Measurements from ENCODE around the gene HPGD. TPM values are rescaled to one million over a fixed set of nuclear protein-coding genes. Genes with fewer than 3 reads are reported as not detected.
A peak's percentile ranks its signal among the peaks of the same experiment; 100 is the strongest.

Gene HPGD
- total RNA-seq, 1 donor from 2014 or later, result 0.48 TPM

- Mint-ChIP-seq H3K27me3 (ENCODE audit: low read depth) (no peaks in the 10 kb centered on the region), H3K36me3 (ENCODE audit: low read depth) (no peaks in the 10 kb centered on the region), H3K4me3 (ENCODE audit: low read depth) (no peak overlapping the region), H3K4me1 (ENCODE audit: low read depth) (peaks cover 5% of the 10 kb centered on the region), H3K27ac (no peak overlapping the region), H3K9me3 (peaks cover 3% of the 10 kb centered on the region)
- no peak for DNase-seq (ENCODE audit: low spot score)
- intact Hi-C loops (cut with micrococcal nuclease), result no loop called here
These were observed 17.9 kb upstream of the HPGD start for GRCh38 chr4:174540175-174540574.

DNA sequence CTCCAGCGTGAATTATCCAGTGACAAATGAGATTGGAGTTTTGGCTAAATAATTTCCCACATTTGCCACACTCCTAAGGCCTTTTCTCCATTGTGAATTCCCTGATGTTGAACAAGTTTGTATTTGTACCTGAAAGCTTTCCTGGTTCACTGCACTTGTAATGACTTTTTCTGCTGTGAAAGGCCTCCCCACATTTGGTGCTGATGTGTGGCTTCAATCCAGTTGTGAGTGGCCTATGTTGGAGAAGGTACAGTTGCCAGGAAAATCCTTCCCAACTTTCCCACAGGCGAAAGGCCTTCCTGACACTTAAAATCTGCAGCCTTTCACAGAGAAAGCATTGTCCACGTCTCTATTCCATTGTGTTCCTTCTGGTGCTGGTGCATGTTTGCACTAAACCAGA, 17.3 kb upstream of the HPGD start:
- H3K4me3 Mint-ChIP-seq (ENCODE audit: low read depth), result no peak overlapping the region
- H3K9me3 Mint-ChIP-seq, result peaks cover 3% of the 10 kb centered on the region
- no peaks in the 10 kb centered on the region for H3K36me3 Mint-ChIP-seq (ENCODE audit: low read depth)
- peaks cover 5% of the 10 kb centered on the region for H3K4me1 Mint-ChIP-seq (ENCODE audit: low read depth)
- H3K27me3 Mint-ChIP-seq (ENCODE audit: low read depth), result no peaks in the 10 kb centered on the region
- no peak overlapping the region for H3K27ac Mint-ChIP-seq
- DNase-seq (ENCODE audit: low spot score), result no peak
- intact Hi-C loops (cut with micrococcal nuclease), result no loop called here

DNA sequence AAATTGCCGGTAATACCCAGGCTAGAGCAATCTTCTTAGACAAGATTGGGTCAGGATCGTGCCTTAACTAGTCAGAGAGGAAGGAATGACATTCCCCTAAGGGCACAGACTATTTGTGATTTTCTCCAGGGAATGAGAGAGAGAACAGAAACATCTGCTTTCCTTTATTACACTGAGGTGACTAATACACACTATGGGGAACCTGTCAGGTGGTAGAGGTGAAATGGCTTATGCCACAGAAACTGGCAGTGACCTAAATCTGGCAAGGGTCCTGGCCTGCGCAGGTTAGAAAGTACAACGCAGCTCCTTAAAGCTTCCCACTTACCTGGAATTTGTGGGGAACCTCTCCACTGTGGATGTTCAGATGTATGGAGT, 16.6 kb upstream of the HPGD start:
- intact Hi-C loops (cut with micrococcal nuclease), result no loop called here
- H3K4me1 Mint-ChIP-seq (ENCODE audit: low read depth), result peaks cover 5% of the 10 kb centered on the region
- H3K36me3 Mint-ChIP-seq (ENCODE audit: low read depth), result no peaks in the 10 kb centered on the region
- peaks cover 2% of the 10 kb centered on the region for H3K27me3 Mint-ChIP-seq (ENCODE audit: low read depth)
- no peak overlapping the region for H3K4me3 Mint-ChIP-seq (ENCODE audit: low read depth)
- H3K27ac Mint-ChIP-seq, result no peak overlapping the region
- H3K9me3 Mint-ChIP-seq, result peaks cover 3% of the 10 kb centered on the region
- DNase-seq (ENCODE audit: low spot score), result no peak

DNA sequence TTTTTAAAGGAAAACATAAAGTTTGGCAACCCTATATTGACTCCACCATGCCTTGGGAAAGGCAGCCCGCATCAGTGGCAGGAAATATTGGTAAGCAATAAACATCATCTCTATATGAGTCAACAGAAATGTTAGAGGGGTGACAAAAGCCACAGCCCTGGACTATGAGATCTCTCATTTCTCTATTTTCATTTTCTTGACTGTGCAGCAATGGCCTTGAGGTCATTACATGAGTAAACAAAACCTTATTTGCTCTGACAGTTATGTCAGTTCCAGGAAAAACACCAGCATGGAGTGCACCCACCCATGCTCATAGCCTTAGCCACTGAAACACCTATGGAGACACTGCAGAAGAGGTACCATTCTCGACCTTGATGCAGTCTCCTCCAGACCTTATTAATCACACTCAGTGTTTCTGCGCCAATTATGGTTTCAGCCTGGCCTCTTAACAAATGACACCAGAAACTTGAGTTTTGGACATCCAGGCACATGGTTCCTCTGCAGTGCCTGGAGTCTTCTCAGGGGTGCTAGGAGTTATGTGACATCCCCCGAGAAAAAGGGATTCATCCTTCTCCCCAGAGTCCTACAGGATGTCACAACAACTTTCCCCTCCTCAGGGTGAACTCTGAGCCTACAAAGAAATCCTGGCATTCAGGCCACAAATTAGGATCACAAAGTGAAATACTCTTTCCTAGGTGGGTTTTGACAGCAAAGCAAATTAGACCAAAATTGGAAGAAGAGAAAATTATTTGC, 16.0 kb upstream of the HPGD start:
- intact Hi-C loops (cut with micrococcal nuclease), result no loop called here
- Mint-ChIP-seq H3K9me3 (peaks cover 3% of the 10 kb centered on the region), H3K4me1 (ENCODE audit: low read depth) (peaks cover 5% of the 10 kb centered on the region), H3K4me3 (ENCODE audit: low read depth) (no peak overlapping the region), H3K27ac (no peak overlapping the region), H3K27me3 (ENCODE audit: low read depth) (peaks cover 2% of the 10 kb centered on the region), H3K36me3 (ENCODE audit: low read depth) (no peaks in the 10 kb centered on the region)
- DNase-seq (ENCODE audit: low spot score), result no peak

- intact Hi-C loops (cut with micrococcal nuclease), result no loop called here
- peaks cover 5% of the 10 kb centered on the region for H3K4me1 Mint-ChIP-seq (ENCODE audit: low read depth)
These were observed 15.3 kb upstream of the HPGD start for GRCh38 chr4:174537634-174538033.

GRCh38 chr4:174534461-174534860, 12.2 kb upstream of the HPGD start:
- H3K4me3 Mint-ChIP-seq (ENCODE audit: low read depth), result no peak overlapping the region
- no peak overlapping the region for H3K27ac Mint-ChIP-seq
- intact Hi-C loops (cut with micrococcal nuclease), result no loop called here
- H3K36me3 Mint-ChIP-seq (ENCODE audit: low read depth), result no peaks in the 10 kb centered on the region
- peaks cover 5% of the 10 kb centered on the region for H3K4me1 Mint-ChIP-seq (ENCODE audit: low read depth)
- DNase-seq (ENCODE audit: low spot score), result no peak
- H3K27me3 Mint-ChIP-seq (ENCODE audit: low read depth), result peaks cover 5% of the 10 kb centered on the region
- no peaks in the 10 kb centered on the region for H3K9me3 Mint-ChIP-seq

More at GRCh38 chr4:174537634-174538033, 15.3 kb upstream of the HPGD start:
- Mint-ChIP-seq H3K9me3 (peaks cover 3% of the 10 kb centered on the region), H3K4me3 (ENCODE audit: low read depth) (no peak overlapping the region), H3K36me3 (ENCODE audit: low read depth) (no peaks in the 10 kb centered on the region), H3K27me3 (ENCODE audit: low read depth) (peaks cover 2% of the 10 kb centered on the region), H3K27ac (no peak overlapping the region)
- DNase-seq (ENCODE audit: low spot score), result no peak

GRCh38 chr4:174532445-174532844, 10.2 kb upstream of the HPGD start:
- no peak overlapping the region for H3K4me3 Mint-ChIP-seq (ENCODE audit: low read depth)
- H3K4me1 Mint-ChIP-seq (ENCODE audit: low read depth), result no peaks in the 10 kb centered on the region
- peaks cover 7% of the 10 kb centered on the region for H3K27me3 Mint-ChIP-seq (ENCODE audit: low read depth)
- H3K36me3 Mint-ChIP-seq (ENCODE audit: low read depth), result no peaks in the 10 kb centered on the region
- DNase-seq (ENCODE audit: low spot score), result no peak
- no peak overlapping the region for H3K27ac Mint-ChIP-seq
- no peaks in the 10 kb centered on the region for H3K9me3 Mint-ChIP-seq
- intact Hi-C loops (cut with micrococcal nuclease), result no loop called here

DNA sequence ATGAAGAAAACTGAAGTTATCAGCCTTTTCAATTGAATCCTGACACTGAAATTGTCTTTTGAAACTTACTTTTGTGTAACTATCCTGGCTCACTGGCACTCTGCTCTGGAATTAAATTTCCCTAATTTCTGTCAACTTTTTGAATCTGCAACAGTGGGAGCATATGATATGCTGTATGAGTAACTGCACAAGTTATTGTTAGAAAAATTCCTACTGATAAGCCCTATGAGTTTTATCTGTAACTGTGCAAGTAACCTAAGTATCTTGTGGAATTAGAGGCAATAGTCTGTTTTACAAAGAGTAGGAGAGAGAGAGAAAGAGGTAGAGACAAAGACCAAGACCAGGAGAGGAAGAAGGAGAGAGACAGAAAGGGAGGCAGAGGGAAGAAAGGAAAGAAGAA, 9.2 kb upstream of the HPGD start:
- no peaks in the 10 kb centered on the region for H3K9me3 Mint-ChIP-seq
- no peak overlapping the region for H3K4me3 Mint-ChIP-seq (ENCODE audit: low read depth)
- no peaks in the 10 kb centered on the region for H3K4me1 Mint-ChIP-seq (ENCODE audit: low read depth)
- no peaks in the 10 kb centered on the region for H3K36me3 Mint-ChIP-seq (ENCODE audit: low read depth)
- no peak for DNase-seq (ENCODE audit: low spot score)
- H3K27me3 Mint-ChIP-seq (ENCODE audit: low read depth), result peaks cover 10% of the 10 kb centered on the region
- H3K27ac Mint-ChIP-seq, result no peak overlapping the region
- intact Hi-C loops (cut with micrococcal nuclease), result no loop called here

DNA sequence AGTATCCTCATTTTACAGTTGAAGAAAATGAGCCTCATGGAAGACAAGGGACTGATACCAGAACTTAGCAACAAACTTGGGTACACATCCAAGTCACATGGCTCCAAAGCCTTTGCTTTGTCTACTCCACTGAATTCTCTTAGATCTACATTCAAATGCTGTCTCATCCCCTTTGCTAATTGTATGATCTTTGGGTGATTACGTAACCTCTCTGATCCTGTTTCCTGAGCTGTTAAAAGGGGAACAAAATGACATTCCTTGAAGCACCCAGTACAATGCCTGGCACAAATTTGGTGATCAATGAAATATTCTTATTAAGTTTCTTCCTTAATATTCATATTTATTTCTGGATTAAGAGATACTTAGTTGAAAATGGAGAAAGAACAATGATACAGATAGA, 5.9 kb upstream of the HPGD start:
- no peaks in the 10 kb centered on the region for H3K9me3 Mint-ChIP-seq
- no peaks in the 10 kb centered on the region for H3K36me3 Mint-ChIP-seq (ENCODE audit: low read depth)
- DNase-seq (ENCODE audit: low spot score), result no peak
- H3K4me1 Mint-ChIP-seq (ENCODE audit: low read depth), result no peaks in the 10 kb centered on the region
- no peak overlapping the region for H3K27ac Mint-ChIP-seq
- H3K4me3 Mint-ChIP-seq (ENCODE audit: low read depth), result no peak overlapping the region
- intact Hi-C loops (cut with micrococcal nuclease), result loop anchor here (10.0 kb wide), 2 partner anchors 163 to 303 kb away; no protein-coding TSS in a partner anchor
- peaks cover 34% of the 10 kb centered on the region for H3K27me3 Mint-ChIP-seq (ENCODE audit: low read depth)

DNA sequence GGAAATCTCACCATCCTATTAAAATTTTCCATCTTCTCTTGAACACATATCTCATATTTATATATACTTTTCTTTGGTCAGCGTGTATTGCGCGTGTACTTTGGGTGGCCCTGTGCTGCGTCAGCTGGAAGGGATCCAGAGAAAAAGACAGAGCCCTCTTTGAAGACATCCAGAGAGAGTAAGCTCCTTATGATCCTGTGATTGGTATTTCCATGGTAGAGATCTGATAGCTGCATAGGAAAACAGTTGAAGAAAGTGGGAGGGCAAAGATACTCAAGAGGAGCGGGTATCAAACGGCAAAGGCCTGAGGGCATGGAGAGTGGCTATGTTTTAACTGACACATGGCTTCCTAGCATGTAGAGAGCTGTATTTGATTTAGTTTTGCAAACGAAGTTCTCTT, 4.4 kb upstream of the HPGD start:
- intact Hi-C loops (cut with micrococcal nuclease), result loop anchor here (10.0 kb wide), 2 partner anchors 162 to 302 kb away; no protein-coding TSS in a partner anchor
- no peaks in the 10 kb centered on the region for H3K9me3 Mint-ChIP-seq
- no peak overlapping the region for H3K27ac Mint-ChIP-seq
- peaks cover 46% of the 10 kb centered on the region for H3K27me3 Mint-ChIP-seq (ENCODE audit: low read depth)
- no peak overlapping the region for H3K4me3 Mint-ChIP-seq (ENCODE audit: low read depth)
- peaks cover 8% of the 10 kb centered on the region for H3K4me1 Mint-ChIP-seq (ENCODE audit: low read depth)
- H3K36me3 Mint-ChIP-seq (ENCODE audit: low read depth), result no peaks in the 10 kb centered on the region
- no peak for DNase-seq (ENCODE audit: low spot score)

GRCh38 chr4:174524242-174524641, 2.0 kb upstream of the HPGD start:
- no peak overlapping the region for H3K4me3 Mint-ChIP-seq (ENCODE audit: low read depth)
- intact Hi-C loops (cut with micrococcal nuclease), result loop anchor here (10.0 kb wide), 2 partner anchors 159 to 299 kb away; no protein-coding TSS in a partner anchor

DNA sequence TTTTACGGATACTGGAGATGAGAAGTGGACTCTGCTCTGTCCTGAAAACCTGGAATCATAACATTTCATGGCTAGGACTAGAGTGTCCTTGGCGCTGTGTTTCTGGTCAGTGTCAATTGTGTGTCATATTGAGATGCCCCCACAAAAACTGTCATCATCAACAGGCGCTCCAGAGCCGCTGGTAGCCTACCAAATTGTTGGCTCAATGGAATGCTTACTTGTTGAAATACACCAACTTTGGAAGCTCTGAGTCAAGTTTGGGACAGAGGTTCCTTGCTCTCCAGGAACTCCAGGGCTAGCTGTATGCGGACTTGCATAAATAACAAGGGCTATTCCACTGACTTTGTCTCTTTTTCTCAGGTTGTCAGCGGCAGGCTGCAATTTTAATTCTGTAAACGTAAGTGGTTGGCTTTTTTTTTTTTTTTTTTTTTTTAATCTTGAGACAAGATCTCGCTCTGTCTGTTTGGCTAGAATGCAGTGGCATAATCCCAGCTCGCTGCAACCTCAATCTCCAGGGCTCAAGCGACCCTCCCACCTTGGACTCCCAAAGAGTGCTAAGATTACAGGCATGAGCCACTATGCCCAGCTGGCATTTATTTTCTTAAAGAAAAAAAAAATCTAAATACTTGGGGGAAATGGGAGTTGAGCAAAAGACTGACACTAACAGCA, 871 bp upstream of the HPGD start:
- peak overlapping the region; percentile 77 for H3K4me3 Mint-ChIP-seq (ENCODE audit: low read depth)
- H3K36me3 Mint-ChIP-seq (ENCODE audit: low read depth), result no peaks in the 10 kb centered on the region
- no peaks in the 10 kb centered on the region for H3K9me3 Mint-ChIP-seq
- intact Hi-C loops (cut with micrococcal nuclease), result loop anchor here (10.0 kb wide), 2 partner anchors 158 to 298 kb away; no protein-coding TSS in a partner anchor
- H3K27ac Mint-ChIP-seq, result no peak overlapping the region
- H3K27me3 Mint-ChIP-seq (ENCODE audit: low read depth), result peaks cover 66% of the 10 kb centered on the region
- no peak for DNase-seq (ENCODE audit: low spot score)
- peaks cover 12% of the 10 kb centered on the region for H3K4me1 Mint-ChIP-seq (ENCODE audit: low read depth)

More at GRCh38 chr4:174524242-174524641, 2.0 kb upstream of the HPGD start:
- DNase-seq (ENCODE audit: low spot score), result no peak
- Mint-ChIP-seq H3K36me3 (ENCODE audit: low read depth) (no peaks in the 10 kb centered on the region), H3K4me1 (ENCODE audit: low read depth) (peaks cover 12% of the 10 kb centered on the region), H3K27me3 (ENCODE audit: low read depth) (peaks cover 59% of the 10 kb centered on the region), H3K27ac (no peak overlapping the region), H3K9me3 (no peaks in the 10 kb centered on the region)

DNA sequence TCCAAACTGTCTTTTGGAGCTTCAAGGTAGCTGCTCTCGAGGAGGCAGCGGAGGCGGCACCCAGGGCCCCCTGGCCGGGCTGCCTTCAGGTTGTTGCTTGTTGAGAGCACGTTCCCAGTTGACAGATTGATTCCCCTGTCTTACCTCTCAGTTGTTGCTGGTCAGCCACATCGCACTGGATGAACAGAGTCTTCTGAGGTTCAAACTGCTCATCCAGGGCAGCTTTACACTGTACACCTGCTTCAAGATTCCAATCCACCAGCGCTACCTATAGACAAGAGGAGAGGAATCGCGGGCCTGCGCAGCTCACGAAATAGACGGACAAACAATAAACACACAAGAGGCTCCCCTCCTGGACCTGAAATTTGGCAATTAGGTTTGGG, 497 bp downstream of the HPGD start:
- no peaks in the 10 kb centered on the region for H3K9me3 Mint-ChIP-seq
- peaks cover 12% of the 10 kb centered on the region for H3K4me1 Mint-ChIP-seq (ENCODE audit: low read depth)
- H3K27me3 Mint-ChIP-seq (ENCODE audit: low read depth), result peaks cover 67% of the 10 kb centered on the region
- intact Hi-C loops (cut with micrococcal nuclease), result loop anchor here (10.0 kb wide), 2 partner anchors 157 to 297 kb away; no protein-coding TSS in a partner anchor
- H3K36me3 Mint-ChIP-seq (ENCODE audit: low read depth), result no peaks in the 10 kb centered on the region
- peak overlapping the region; percentile 62 for H3K4me3 Mint-ChIP-seq (ENCODE audit: low read depth)
- H3K27ac Mint-ChIP-seq, result no peak overlapping the region
- DNase-seq (ENCODE audit: low spot score), result no peak
